ENCODE results near the gene HECTD4.
"Not testable (repeated sequence)": the region's sequence is repeated elsewhere in the genome, so short reads cannot be mapped to it uniquely, and the experiment has no call there.

The HECTD4 gene

GRCh38 chr12:112112409-112113133, 269.7 kb downstream of the HECTD4 start:
- Histone ChIP-seq H3K4me3 (no peak overlapping the region), H3K4me1 (peaks cover 30 to 57% (median 44%) of the 10 kb centered on the region in 10 experiments), H3K4me2 (no peak overlapping the region), H3K36me3 (no peaks in the 10 kb centered on the region), H4K20me1 (peaks cover 0 to 9% (median 2%) of the 10 kb centered on the region in 11 experiments; a peak in 13 of 22 replicates), H3K9me3 (replicated peaks in 1 of 11) (no peaks in the 10 kb centered on the region), H3K9ac (no peak overlapping the region), H3K27ac (no peak overlapping the region), H3K27me3 (no peaks in the 10 kb centered on the region)
- no peak for TF ChIP-seq Cebpa-rat (IDR thresholded peaks at IDR 0.05)

GRCh38 chr12:112111931-112112330, 270.3 kb downstream of the HECTD4 start:
- TF ChIP-seq Cebpa-rat (IDR thresholded peaks at IDR 0.05) = no peak
- Histone ChIP-seq H3K9ac (no peak overlapping the region), H3K36me3 (peaks cover 0 to 2% (median 0%) of the 10 kb centered on the region in 11 experiments; a peak in 4 of 22 replicates), H3K27ac (no peak overlapping the region), H3K9me3 (replicated peaks in 1 of 11) (no peaks in the 10 kb centered on the region), H3K27me3 (no peaks in the 10 kb centered on the region), H3K4me1 (peaks cover 30 to 57% (median 44%) of the 10 kb centered on the region in 10 experiments), H3K4me2 (no peak overlapping the region), H4K20me1 (peaks cover 0 to 15% (median 8%) of the 10 kb centered on the region in 11 experiments; a peak in 20 of 22 replicates), H3K4me3 (no peak overlapping the region)

GRCh38 chr12:112110787-112111662, 271.2 kb downstream of the HECTD4 start:
- not testable (repeated sequence) for H3K9ac ChIP-seq; H3K27ac ChIP-seq; H3K27me3 ChIP-seq; H3K4me3 ChIP-seq; H3K9me3 ChIP-seq (replicated peaks in 1 of 11)
- Histone ChIP-seq H3K4me1 (peaks cover 30 to 57% (median 43%) of the 10 kb centered on the region in 10 experiments), H3K36me3 (peaks cover 0 to 11% (median 8%) of the 10 kb centered on the region in 11 experiments; a peak in 16 of 22 replicates), H3K4me2 (peak overlapping the region in 5 of 11 experiments; percentile 2 to 45 (median 26); a peak in 7 of 22 replicates), H4K20me1 (peaks cover 0 to 24% (median 17%) of the 10 kb centered on the region in 11 experiments; a peak in 21 of 22 replicates)

All from BLaER1 treated with 17β-estradiol and CSF1 and Interleukin-3, amounts not matched to agents 10 nM and 100 nM (cell line).